GM23338 (cell line): Measurements from ENCODE around the gene TOLLIP. TPM values are rescaled to one million over a fixed set of nuclear protein-coding genes. Genes with fewer than 3 reads are reported as not detected.

Experiments used
- ATAC-seq: fragments of 200-7000 bp; cut with Tn5 transposase; 3 replicates; pipeline ENCODE4 v1.9.1; 2020
- DNase-seq: peaks from one replicate; pipeline ENCODE4 v3.0.0-alpha.2; 2015; ENCODE audit warnings: low spot score
- H2AFZ ChIP-seq: fragments of 200-600 bp; sonication (generic); 2 replicates; pipeline ENCODE4 v1.8.0; 2016; ENCODE audit warnings: antibody characterized with exemption, mild to moderate bottlenecking, moderate library complexity
- H3F3A ChIP-seq: fragments of 200-600 bp; sonication (generic); replicated peaks from 2 replicates; pipeline ENCODE4 v1.8.0; 2017; ENCODE audit warnings: antibody characterized with exemption, mixed run types, low read depth
- H3K27ac ChIP-seq: fragments of 200-600 bp; sonication (generic); 2 replicates; pipeline ENCODE4 v1.6.1; 2016; ENCODE audit warnings: low read depth
- H3K27me3 ChIP-seq: fragments of 200-600 bp; sonication (generic); 2 replicates; pipeline ENCODE4 v1.8.0; 2016; ENCODE audit warnings: mild to moderate bottlenecking, mixed run types, moderate library complexity; ENCODE audit not compliant: insufficient read depth
- H3K36me3 ChIP-seq: fragments of 200-600 bp; sonication (generic); 2 replicates; pipeline ENCODE4 v1.8.0; 2016; ENCODE audit warnings: mild to moderate bottlenecking; ENCODE audit not compliant: insufficient read depth
- H3K4me1 ChIP-seq: fragments of 200-600 bp; sonication (generic); 2 replicates; pipeline ENCODE4 v1.8.0; 2016; ENCODE audit warnings: mild to moderate bottlenecking, moderate library complexity; ENCODE audit not compliant: insufficient read depth
- H3K4me2 ChIP-seq: fragments of 200-600 bp; sonication (generic); 2 replicates; pipeline ENCODE4 v1.7.1; 2017; ENCODE audit warnings: mixed run types
- H3K4me3 ChIP-seq: fragments of 200-600 bp; sonication (generic); 2 replicates; pipeline ENCODE4 v1.6.1; 2016; ENCODE audit warnings: mixed run types
- H3K79me2 ChIP-seq: fragments of 200-600 bp; sonication (generic); replicated peaks from 2 replicates; pipeline ENCODE4 v1.8.0; 2017; ENCODE audit warnings: mild to moderate bottlenecking; ENCODE audit not compliant: insufficient read depth
- H3K9me2 ChIP-seq: fragments of 200-600 bp; sonication (generic); 2 replicates; pipeline ENCODE4 v1.8.0; 2017; ENCODE audit not compliant: insufficient read depth
- H4K20me1 ChIP-seq: fragments of 200-600 bp; sonication (generic); replicated peaks from 2 replicates; pipeline ENCODE4 v1.8.0; 2017; ENCODE audit warnings: mild to moderate bottlenecking; ENCODE audit not compliant: insufficient read depth
- H3K27ac Mint-ChIP-seq: 2 replicates; pipeline ENCODE4 v1.8.0; 2020; ENCODE audit warnings: inconsistent platforms, mild to moderate bottlenecking, moderate library complexity, mixed read lengths
- H3K27me3 Mint-ChIP-seq: 3 replicates; pipeline ENCODE4 v1.8.0; 2022; ENCODE audit warnings: low read depth, mild to moderate bottlenecking, moderate library complexity, mixed read lengths, inconsistent platforms; ENCODE audit not compliant: insufficient read depth, poor library complexity
- H3K36me3 Mint-ChIP-seq: 3 replicates; pipeline ENCODE4 v1.8.0; 2021; ENCODE audit warnings: low read depth, mild to moderate bottlenecking, inconsistent platforms, moderate library complexity, mixed read lengths
- H3K4me1 Mint-ChIP-seq: 3 replicates; pipeline ENCODE4 v1.8.0; 2020; ENCODE audit warnings: mild to moderate bottlenecking, inconsistent platforms, mixed read lengths
- H3K4me3 Mint-ChIP-seq: 3 replicates; pipeline ENCODE4 v1.8.0; 2021; ENCODE audit warnings: moderate library complexity, mild to moderate bottlenecking, inconsistent platforms, mixed read lengths
- H3K9me3 Mint-ChIP-seq: 3 replicates; pipeline ENCODE4 v1.8.0; 2020; ENCODE audit warnings: moderate library complexity, mild to moderate bottlenecking, inconsistent platforms, mixed read lengths
- CREB1 ChIP-seq: fragments of 250-450 bp; sonication (Bioruptor Pico); IDR thresholded peaks from 2 replicates; pipeline ENCODE4 v1.5.0; 2020; ENCODE audit warnings: low read depth, mild to moderate bottlenecking, moderate library complexity
- EZH2 ChIP-seq: fragments of 200-600 bp; sonication (generic); IDR thresholded peaks from one replicate; pipeline ENCODE4 v1.8.0; 2017; ENCODE audit warnings: antibody characterized with exemption, mild to moderate bottlenecking, low read depth; ENCODE audit not compliant: unreplicated experiment
- EZH2phosphoT487 ChIP-seq: fragments of 200-600 bp; sonication (generic); IDR thresholded peaks from one replicate; pipeline ENCODE4 v1.8.1; 2018; ENCODE audit warnings: antibody characterized with exemption; ENCODE audit not compliant: unreplicated experiment
- JUNB ChIP-seq: IDR thresholded peaks from one replicate; pipeline ENCODE4 v1.6.1; 2016; ENCODE audit warnings: antibody characterized with exemption; ENCODE audit not compliant: unreplicated experiment
- NANOG ChIP-seq: IDR thresholded peaks from 2 replicates; pipeline ENCODE4 v1.6.1; 2016; ENCODE audit warnings: antibody characterized with exemption, borderline replicate concordance
- POLR2AphosphoS5 ChIP-seq: IDR thresholded peaks from 2 replicates; pipeline ENCODE4 v1.6.1; 2016; ENCODE audit warnings: antibody characterized with exemption, low read depth
- STAT1 ChIP-seq: IDR thresholded peaks from one replicate; pipeline ENCODE4 v1.6.1; 2016; ENCODE audit warnings: antibody characterized with exemption; ENCODE audit not compliant: unreplicated experiment
- ZNF114 ChIP-seq: fragments of 250-450 bp; sonication (Bioruptor Pico); IDR thresholded peaks from 2 replicates; pipeline ENCODE4 v1.5.0; 2020; ENCODE audit warnings: mild to moderate bottlenecking, moderate library complexity
- ZNF331 ChIP-seq: fragments of 250-450 bp; sonication (Bioruptor Pico); IDR thresholded peaks from 2 replicates; pipeline ENCODE4 v1.5.0; 2020; ENCODE audit warnings: low read depth, mild to moderate bottlenecking, moderate library complexity
- polyA plus RNA-seq: library from polyadenylated mRNA; unstranded; fragments of >200 nt; fragmentation: Nextera tagmentation; extraction: Ambion mirVana; gene quantifications from 2 replicates; pipeline ENCODE4 v1.2.1, GENCODE V29; 2016
- total RNA-seq: library from RNA; depleted of rRNA; stranded (reverse); fragments of >200 nt; shearing (Covaris generic); gene quantifications from 2 replicates; pipeline ENCODE4 v1.2.3, GENCODE V29; 2014
- TF ChIP-seq, protein P1 (sequence below): IDR thresholded peaks from 2 replicates; pipeline ENCODE4 v1.6.1; 2016; ENCODE audit warnings: antibody characterized with exemption
- TF ChIP-seq, protein P2 (sequence below), 2 experiments: fragments of 200-600 bp in 1 of 2; sonication (generic) in 1 of 2; conservative IDR thresholded peaks; 2 replicates each; pipeline versions ENCODE4 v1.5.1 to v1.6.1; 2016 to 2017; ENCODE audit warnings: antibody characterized with exemption in 2 of 2, low read depth in 2 of 2, mild to moderate bottlenecking in 2 of 2, moderate library complexity in 1 of 2
- TF ChIP-seq, protein P3 (sequence below): fragments of 250-450 bp; sonication (Bioruptor Pico); IDR thresholded peaks from 2 replicates; pipeline ENCODE4 v1.5.0; 2020; ENCODE audit warnings: mild to moderate bottlenecking, moderate library complexity

The TOLLIP gene
- total and polyA plus RNA-seq, 2 experiments from 2014 or later, result 13.5 to 18.0 TPM

DNA sequence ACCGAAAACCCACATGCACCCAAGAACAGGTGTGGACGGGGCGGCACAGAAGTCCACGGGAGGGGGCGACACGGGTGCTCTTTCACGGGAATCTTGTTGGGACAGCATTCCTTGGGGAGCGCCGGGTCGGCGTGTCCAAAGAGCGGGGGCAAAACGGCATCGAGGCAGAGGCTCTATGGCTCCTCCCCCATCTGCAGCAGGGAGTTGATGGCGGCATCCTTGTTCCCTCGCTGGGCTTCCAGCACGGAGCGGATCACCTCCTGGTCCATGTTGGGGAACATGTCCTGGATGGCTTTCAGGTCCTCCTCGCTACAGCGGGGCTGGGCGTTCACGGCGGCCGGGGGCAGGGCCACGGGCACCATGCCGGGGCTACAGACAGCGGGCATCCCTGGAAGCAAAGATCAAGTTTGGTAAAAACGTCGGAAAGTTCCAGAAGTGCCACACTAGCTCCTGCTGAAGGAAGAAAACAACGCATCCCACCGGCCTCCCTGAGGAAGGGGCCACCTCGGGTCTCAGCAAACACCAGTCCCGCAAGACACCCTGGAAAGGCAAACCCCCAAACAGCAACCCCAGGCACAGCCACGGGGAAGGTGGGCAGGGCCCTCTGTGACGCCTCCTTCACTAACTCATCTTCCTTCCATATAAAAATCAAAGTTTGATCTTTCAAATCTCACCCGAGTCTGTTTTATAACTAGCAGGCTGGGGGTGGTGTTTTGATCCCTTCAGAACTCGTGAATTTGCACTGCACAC, 32.4 kb downstream of the TOLLIP start:
- Histone ChIP-seq H3K79me2 (no peaks in the 10 kb centered on the region), H2AFZ (no peak overlapping the region), H3K9me2 (no peaks in the 10 kb centered on the region), H3K27me3 (no peaks in the 10 kb centered on the region), H3K36me3 (no peaks in the 10 kb centered on the region), H3K4me2 (no peak overlapping the region), H3K27ac (no peak overlapping the region), H4K20me1 (no peaks in the 10 kb centered on the region), H3F3A (no peaks in the 10 kb centered on the region), H3K4me3 (no peak overlapping the region), H3K4me1 (no peaks in the 10 kb centered on the region)
- no peaks in the 10 kb centered on the region for H3K9me3 Mint-ChIP-seq
- peaks cover 9% of the 10 kb centered on the region for H3K27me3 Mint-ChIP-seq
- H3K36me3 Mint-ChIP-seq, result peaks cover 12% of the 10 kb centered on the region; the same call in 1 of the 3 replicates
- no peak for TF ChIP-seq POLR2AphosphoS5
- no peak for TF ChIP-seq EZH2phosphoT487
- TF ChIP-seq ZNF114 (CRISPR knock-in tag), result no peak
- no peak for TF ChIP-seq JUNB
- TF ChIP-seq, protein P1, sequence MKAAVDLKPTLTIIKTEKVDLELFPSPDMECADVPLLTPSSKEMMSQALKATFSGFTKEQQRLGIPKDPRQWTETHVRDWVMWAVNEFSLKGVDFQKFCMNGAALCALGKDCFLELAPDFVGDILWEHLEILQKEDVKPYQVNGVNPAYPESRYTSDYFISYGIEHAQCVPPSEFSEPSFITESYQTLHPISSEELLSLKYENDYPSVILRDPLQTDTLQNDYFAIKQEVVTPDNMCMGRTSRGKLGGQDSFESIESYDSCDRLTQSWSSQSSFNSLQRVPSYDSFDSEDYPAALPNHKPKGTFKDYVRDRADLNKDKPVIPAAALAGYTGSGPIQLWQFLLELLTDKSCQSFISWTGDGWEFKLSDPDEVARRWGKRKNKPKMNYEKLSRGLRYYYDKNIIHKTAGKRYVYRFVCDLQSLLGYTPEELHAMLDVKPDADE, result no peak
- TF ChIP-seq ZNF331 (CRISPR knock-in tag), result no peak
- TF ChIP-seq, protein P2, sequence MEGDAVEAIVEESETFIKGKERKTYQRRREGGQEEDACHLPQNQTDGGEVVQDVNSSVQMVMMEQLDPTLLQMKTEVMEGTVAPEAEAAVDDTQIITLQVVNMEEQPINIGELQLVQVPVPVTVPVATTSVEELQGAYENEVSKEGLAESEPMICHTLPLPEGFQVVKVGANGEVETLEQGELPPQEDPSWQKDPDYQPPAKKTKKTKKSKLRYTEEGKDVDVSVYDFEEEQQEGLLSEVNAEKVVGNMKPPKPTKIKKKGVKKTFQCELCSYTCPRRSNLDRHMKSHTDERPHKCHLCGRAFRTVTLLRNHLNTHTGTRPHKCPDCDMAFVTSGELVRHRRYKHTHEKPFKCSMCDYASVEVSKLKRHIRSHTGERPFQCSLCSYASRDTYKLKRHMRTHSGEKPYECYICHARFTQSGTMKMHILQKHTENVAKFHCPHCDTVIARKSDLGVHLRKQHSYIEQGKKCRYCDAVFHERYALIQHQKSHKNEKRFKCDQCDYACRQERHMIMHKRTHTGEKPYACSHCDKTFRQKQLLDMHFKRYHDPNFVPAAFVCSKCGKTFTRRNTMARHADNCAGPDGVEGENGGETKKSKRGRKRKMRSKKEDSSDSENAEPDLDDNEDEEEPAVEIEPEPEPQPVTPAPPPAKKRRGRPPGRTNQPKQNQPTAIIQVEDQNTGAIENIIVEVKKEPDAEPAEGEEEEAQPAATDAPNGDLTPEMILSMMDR (conservative IDR thresholded peaks at IDR 0.05; ENCODE audit: low read depth in 2 of 2), result no peak
- TF ChIP-seq EZH2, result no peak
- no peak for TF ChIP-seq NANOG
- TF ChIP-seq CREB1 (CRISPR knock-in tag), result no peak
- TF ChIP-seq STAT1, result no peak
- TF ChIP-seq, protein P3, sequence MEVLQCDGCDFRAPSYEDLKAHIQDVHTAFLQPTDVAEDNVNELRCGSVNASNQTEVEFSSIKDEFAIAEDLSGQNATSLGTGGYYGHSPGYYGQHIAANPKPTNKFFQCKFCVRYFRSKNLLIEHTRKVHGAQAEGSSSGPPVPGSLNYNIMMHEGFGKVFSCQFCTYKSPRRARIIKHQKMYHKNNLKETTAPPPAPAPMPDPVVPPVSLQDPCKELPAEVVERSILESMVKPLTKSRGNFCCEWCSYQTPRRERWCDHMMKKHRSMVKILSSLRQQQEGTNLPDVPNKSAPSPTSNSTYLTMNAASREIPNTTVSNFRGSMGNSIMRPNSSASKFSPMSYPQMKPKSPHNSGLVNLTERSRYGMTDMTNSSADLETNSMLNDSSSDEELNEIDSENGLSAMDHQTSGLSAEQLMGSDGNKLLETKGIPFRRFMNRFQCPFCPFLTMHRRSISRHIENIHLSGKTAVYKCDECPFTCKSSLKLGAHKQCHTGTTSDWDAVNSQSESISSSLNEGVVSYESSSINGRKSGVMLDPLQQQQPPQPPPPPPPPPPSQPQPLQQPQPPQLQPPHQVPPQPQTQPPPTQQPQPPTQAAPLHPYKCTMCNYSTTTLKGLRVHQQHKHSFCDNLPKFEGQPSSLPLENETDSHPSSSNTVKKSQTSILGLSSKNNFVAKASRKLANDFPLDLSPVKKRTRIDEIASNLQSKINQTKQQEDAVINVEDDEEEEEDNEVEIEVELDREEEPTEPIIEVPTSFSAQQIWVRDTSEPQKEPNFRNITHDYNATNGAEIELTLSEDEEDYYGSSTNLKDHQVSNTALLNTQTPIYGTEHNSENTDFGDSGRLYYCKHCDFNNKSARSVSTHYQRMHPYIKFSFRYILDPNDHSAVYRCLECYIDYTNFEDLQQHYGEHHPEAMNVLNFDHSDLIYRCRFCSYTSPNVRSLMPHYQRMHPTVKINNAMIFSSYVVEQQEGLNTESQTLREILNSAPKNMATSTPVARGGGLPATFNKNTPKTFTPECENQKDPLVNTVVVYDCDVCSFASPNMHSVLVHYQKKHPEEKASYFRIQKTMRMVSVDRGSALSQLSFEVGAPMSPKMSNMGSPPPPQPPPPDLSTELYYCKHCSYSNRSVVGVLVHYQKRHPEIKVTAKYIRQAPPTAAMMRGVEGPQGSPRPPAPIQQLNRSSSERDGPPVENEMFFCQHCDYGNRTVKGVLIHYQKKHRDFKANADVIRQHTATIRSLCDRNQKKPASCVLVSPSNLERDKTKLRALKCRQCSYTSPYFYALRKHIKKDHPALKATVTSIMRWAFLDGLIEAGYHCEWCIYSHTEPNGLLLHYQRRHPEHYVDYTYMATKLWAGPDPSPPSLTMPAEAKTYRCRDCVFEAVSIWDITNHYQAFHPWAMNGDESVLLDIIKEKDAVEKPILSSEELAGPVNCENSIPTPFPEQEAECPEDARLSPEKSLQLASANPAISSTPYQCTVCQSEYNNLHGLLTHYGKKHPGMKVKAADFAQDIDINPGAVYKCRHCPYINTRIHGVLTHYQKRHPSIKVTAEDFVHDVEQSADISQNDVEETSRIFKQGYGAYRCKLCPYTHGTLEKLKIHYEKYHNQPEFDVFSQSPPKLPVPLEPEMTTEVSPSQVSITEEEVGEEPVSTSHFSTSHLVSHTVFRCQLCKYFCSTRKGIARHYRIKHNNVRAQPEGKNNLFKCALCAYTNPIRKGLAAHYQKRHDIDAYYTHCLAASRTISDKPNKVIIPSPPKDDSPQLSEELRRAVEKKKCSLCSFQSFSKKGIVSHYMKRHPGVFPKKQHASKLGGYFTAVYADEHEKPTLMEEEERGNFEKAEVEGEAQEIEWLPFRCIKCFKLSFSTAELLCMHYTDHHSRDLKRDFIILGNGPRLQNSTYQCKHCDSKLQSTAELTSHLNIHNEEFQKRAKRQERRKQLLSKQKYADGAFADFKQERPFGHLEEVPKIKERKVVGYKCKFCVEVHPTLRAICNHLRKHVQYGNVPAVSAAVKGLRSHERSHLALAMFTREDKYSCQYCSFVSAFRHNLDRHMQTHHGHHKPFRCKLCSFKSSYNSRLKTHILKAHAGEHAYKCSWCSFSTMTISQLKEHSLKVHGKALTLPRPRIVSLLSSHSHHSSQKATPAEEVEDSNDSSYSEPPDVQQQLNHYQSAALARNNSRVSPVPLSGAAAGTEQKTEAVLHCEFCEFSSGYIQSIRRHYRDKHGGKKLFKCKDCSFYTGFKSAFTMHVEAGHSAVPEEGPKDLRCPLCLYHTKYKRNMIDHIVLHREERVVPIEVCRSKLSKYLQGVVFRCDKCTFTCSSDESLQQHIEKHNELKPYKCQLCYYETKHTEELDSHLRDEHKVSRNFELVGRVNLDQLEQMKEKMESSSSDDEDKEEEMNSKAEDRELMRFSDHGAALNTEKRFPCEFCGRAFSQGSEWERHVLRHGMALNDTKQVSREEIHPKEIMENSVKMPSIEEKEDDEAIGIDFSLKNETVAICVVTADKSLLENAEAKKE, result no peak
- H3K4me1 Mint-ChIP-seq, result peaks cover 4% of the 10 kb centered on the region; the same call in 2 of the 3 replicates
- no peak for DNase-seq
- peak overlapping the region; percentile 38; the same call in 1 of the 2 replicates for H3K27ac Mint-ChIP-seq
- no peak overlapping the region for H3K4me3 Mint-ChIP-seq
- no peak for ATAC-seq
